WTC11 (cell line): ENCODE results near the gene RASSF4. TPM values are rescaled to one million over a fixed set of nuclear protein-coding genes. Genes with fewer than 3 reads are reported as not detected.

Experiments used
- ATAC-seq: fragments of 200-7000 bp; cut with Tn5 transposase; 2 replicates; pipeline ENCODE4 v1.10.0; 2021; ENCODE audit warnings: mild to moderate bottlenecking, moderate library complexity
- CTCF ChIA-PET: fragments of 300-600 bp; sonication (Branson Sonifier 250); formaldehyde crosslinking; loops from one replicate; lab custom pipeline; 2021; ENCODE audit warnings: antibody characterized with exemption; lab: Charles Lee
- POLR2A ChIA-PET: fragments of 350-600 bp; sonication (Branson Sonifier 250); formaldehyde crosslinking; loops from one replicate; lab custom pipeline; 2021; ENCODE audit warnings: antibody characterized with exemption; lab: Charles Lee
- DNase-seq: peaks from one replicate; pipeline ENCODE4 v3.0.0; 2021; ENCODE audit warnings: low spot score
- H3K27ac Mint-ChIP-seq: 2 replicates; pipeline ENCODE4 v1.8.0; 2021; ENCODE audit warnings: mixed read lengths
- H3K27me3 Mint-ChIP-seq: 2 replicates; pipeline ENCODE4 v1.8.0; 2021; ENCODE audit warnings: low read depth, mild to moderate bottlenecking, moderate library complexity, mixed read lengths
- H3K36me3 Mint-ChIP-seq: 2 replicates; pipeline ENCODE4 v1.8.0; 2021; ENCODE audit warnings: mixed read lengths
- H3K4me1 Mint-ChIP-seq: 2 replicates; pipeline ENCODE4 v1.8.0; 2022; ENCODE audit warnings: mixed read lengths
- H3K4me3 Mint-ChIP-seq: 2 replicates; pipeline ENCODE4 v1.8.0; 2021; ENCODE audit warnings: mild to moderate bottlenecking, moderate library complexity, mixed read lengths
- H3K9me3 Mint-ChIP-seq: 2 replicates; pipeline ENCODE4 v1.8.0; 2021; ENCODE audit warnings: mixed read lengths
- ARID4B ChIP-seq: sonication (generic); formaldehyde crosslinking; IDR thresholded peaks from 2 replicates; pipeline ENCODE4 v1.8.0; 2023; ENCODE audit warnings: missing genetic modification reagents, mild to moderate bottlenecking, borderline replicate concordance
- E2F1 ChIP-seq: sonication (generic); formaldehyde crosslinking; IDR thresholded peaks from 2 replicates; pipeline ENCODE4 v1.8.0; 2022; ENCODE audit warnings: mild to moderate bottlenecking, missing genetic modification reagents
- MLX ChIP-seq: sonication (generic); formaldehyde crosslinking; IDR thresholded peaks from 2 replicates; pipeline ENCODE4 v1.8.1; 2023; ENCODE audit warnings: mild to moderate bottlenecking, missing genetic modification reagents, moderate library complexity
- SMAD3 ChIP-seq: sonication (generic); formaldehyde crosslinking; IDR thresholded peaks from 2 replicates; pipeline ENCODE4 v1.8.0; 2022; ENCODE audit warnings: missing genetic modification reagents, mild to moderate bottlenecking, borderline replicate concordance
- STAT6 ChIP-seq: sonication (generic); formaldehyde crosslinking; conservative IDR thresholded peaks from 2 replicates; pipeline ENCODE4 v1.8.1; 2023; ENCODE audit warnings: mild to moderate bottlenecking, low read depth, missing genetic modification reagents, moderate library complexity
- TEAD4 ChIP-seq: sonication (generic); formaldehyde crosslinking; IDR thresholded peaks from 2 replicates; pipeline ENCODE4 v1.8.0; 2022; ENCODE audit warnings: mild to moderate bottlenecking, missing genetic modification reagents
- total RNA-seq: library from RNA; stranded (reverse); gene quantifications from 3 replicates; pipeline ENCODE4 v1.2.3, GENCODE V29; 2021
- TF ChIP-seq, protein P1 (sequence below): fragments of 250-450 bp; sonication (Bioruptor Pico); IDR thresholded peaks from 2 replicates; pipeline ENCODE4 v2.1.2; 2022; ENCODE audit warnings: mild to moderate bottlenecking, moderate library complexity
- TF ChIP-seq, protein P2 (sequence below): fragments of 250-450 bp; sonication (Bioruptor Pico); IDR thresholded peaks from 2 replicates; pipeline ENCODE4 v1.9.0; 2021; ENCODE audit warnings: mild to moderate bottlenecking, borderline replicate concordance
- TF ChIP-seq, protein P3 (sequence below): sonication (generic); formaldehyde crosslinking; IDR thresholded peaks from 2 replicates; pipeline ENCODE4 v1.8.1; 2023; ENCODE audit warnings: mild to moderate bottlenecking, missing genetic modification reagents, moderate library complexity

RASSF4 gene
- total RNA-seq, 1 experiment from 2014 or later: 15.7 TPM

GRCh38 chr10:44966816-44967509 is 7.4 kb downstream of the RASSF4 start:
- DNase-seq (no peak), ATAC-seq (no peak)
- Mint-ChIP-seq H3K4me1 (peaks cover 65% of the 10 kb centered on the region), H3K27me3 (no peaks in the 10 kb centered on the region), H3K36me3 (peaks cover 25% of the 10 kb centered on the region), H3K4me3 (no peak overlapping the region), H3K9me3 (no peaks in the 10 kb centered on the region), H3K27ac (no peak overlapping the region)
- ChIA-PET POLR2A (interaction anchor here (0.7 kb wide), 1 partner anchor 71 kb away, joined by 3 read pairs; no protein-coding TSS in a partner anchor), CTCF (interaction anchor here (0.7 to 2.6 kb wide), 9 partner anchors 14 to 34 kb away, joined by 3 to 25 read pairs (median 4); no protein-coding TSS in a partner anchor)
- TF ChIP-seq STAT6 (CRISPR knock-in tag): no peak
- no peak for TF ChIP-seq MLX (CRISPR knock-in tag)
- TF ChIP-seq ARID4B (CRISPR knock-in tag): no peak
- TF ChIP-seq, protein P1, sequence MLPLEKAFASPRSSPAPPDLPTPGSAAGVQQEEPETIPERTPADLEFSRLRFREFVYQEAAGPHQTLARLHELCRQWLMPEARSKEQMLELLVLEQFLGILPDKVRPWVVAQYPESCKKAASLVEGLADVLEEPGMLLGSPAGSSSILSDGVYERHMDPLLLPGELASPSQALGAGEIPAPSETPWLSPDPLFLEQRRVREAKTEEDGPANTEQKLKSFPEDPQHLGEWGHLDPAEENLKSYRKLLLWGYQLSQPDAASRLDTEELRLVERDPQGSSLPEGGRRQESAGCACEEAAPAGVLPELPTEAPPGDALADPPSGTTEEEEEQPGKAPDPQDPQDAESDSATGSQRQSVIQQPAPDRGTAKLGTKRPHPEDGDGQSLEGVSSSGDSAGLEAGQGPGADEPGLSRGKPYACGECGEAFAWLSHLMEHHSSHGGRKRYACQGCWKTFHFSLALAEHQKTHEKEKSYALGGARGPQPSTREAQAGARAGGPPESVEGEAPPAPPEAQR (CRISPR knock-in tag): no peak

GRCh38 chr10:44967616-44968015 is 8.0 kb downstream of the RASSF4 start:
- ChIA-PET CTCF (interaction anchor here (0.7 to 2.1 kb wide), 7 partner anchors 12 to 35 kb away, joined by 3 to 11 read pairs (median 3); no protein-coding TSS in a partner anchor), POLR2A (interaction anchor here (1.5 kb wide), 1 partner anchor 11 kb away, joined by 5 read pairs; the partner anchor contains the start of gene DEPP1)
- Mint-ChIP-seq H3K36me3 (peaks cover 28% of the 10 kb centered on the region), H3K27me3 (no peaks in the 10 kb centered on the region), H3K9me3 (no peaks in the 10 kb centered on the region), H3K4me3 (no peak overlapping the region), H3K4me1 (peaks cover 62% of the 10 kb centered on the region)
- ATAC-seq (no peak), DNase-seq (no peak)
- TF ChIP-seq TEAD4 (no peak), E2F1 (CRISPR knock-in tag) (no peak), SMAD3 (CRISPR knock-in tag) (no peak), ARID4B (CRISPR knock-in tag) (no peak)
- TF ChIP-seq, protein P2, sequence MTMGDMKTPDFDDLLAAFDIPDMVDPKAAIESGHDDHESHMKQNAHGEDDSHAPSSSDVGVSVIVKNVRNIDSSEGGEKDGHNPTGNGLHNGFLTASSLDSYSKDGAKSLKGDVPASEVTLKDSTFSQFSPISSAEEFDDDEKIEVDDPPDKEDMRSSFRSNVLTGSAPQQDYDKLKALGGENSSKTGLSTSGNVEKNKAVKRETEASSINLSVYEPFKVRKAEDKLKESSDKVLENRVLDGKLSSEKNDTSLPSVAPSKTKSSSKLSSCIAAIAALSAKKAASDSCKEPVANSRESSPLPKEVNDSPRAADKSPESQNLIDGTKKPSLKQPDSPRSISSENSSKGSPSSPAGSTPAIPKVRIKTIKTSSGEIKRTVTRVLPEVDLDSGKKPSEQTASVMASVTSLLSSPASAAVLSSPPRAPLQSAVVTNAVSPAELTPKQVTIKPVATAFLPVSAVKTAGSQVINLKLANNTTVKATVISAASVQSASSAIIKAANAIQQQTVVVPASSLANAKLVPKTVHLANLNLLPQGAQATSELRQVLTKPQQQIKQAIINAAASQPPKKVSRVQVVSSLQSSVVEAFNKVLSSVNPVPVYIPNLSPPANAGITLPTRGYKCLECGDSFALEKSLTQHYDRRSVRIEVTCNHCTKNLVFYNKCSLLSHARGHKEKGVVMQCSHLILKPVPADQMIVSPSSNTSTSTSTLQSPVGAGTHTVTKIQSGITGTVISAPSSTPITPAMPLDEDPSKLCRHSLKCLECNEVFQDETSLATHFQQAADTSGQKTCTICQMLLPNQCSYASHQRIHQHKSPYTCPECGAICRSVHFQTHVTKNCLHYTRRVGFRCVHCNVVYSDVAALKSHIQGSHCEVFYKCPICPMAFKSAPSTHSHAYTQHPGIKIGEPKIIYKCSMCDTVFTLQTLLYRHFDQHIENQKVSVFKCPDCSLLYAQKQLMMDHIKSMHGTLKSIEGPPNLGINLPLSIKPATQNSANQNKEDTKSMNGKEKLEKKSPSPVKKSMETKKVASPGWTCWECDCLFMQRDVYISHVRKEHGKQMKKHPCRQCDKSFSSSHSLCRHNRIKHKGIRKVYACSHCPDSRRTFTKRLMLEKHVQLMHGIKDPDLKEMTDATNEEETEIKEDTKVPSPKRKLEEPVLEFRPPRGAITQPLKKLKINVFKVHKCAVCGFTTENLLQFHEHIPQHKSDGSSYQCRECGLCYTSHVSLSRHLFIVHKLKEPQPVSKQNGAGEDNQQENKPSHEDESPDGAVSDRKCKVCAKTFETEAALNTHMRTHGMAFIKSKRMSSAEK (CRISPR knock-in tag): no peak
- TF ChIP-seq, protein P3, sequence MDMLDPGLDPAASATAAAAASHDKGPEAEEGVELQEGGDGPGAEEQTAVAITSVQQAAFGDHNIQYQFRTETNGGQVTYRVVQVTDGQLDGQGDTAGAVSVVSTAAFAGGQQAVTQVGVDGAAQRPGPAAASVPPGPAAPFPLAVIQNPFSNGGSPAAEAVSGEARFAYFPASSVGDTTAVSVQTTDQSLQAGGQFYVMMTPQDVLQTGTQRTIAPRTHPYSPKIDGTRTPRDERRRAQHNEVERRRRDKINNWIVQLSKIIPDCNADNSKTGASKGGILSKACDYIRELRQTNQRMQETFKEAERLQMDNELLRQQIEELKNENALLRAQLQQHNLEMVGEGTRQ (CRISPR knock-in tag): no peak
- TF ChIP-seq, all 79 proteins: peak for 0
- H3K27ac Mint-ChIP-seq: no peak overlapping the region
